Measurements from ENCODE around the gene RPS5. TPM values are rescaled to one million over a fixed set of nuclear protein-coding genes. Genes with fewer than 3 reads are reported as not detected.

Gene RPS5
- total RNA-seq, 1 experiment from 2014 or later = 1,400 TPM

GRCh38 chr19:58361900-58362271, 25.2 kb upstream of the RPS5 start:
- Mint-ChIP-seq H3K4me1 (peaks cover 0 to 8% of the 10 kb centered on the region in 2 experiments; a peak in 3 of 4 replicates), H3K27ac (peak overlapping the region; percentile 97 to 99 (median 98)), H3K36me3 (ENCODE audit: insufficient read depth in 1 of 3, low read depth in 3 of 3) (no peaks in the 10 kb centered on the region), H3K27me3 (ENCODE audit: low read depth) (no peaks in the 10 kb centered on the region), H3K4me3 (peak overlapping the region; percentile 91 to 98), H3K9me3 (no peaks in the 10 kb centered on the region)
- peak overlapping the region; percentile 92 for H3K14ac ChIP-seq (ENCODE audit: insufficient read depth, low read length)
- no peak overlapping the region for H2BK5ac ChIP-seq (ENCODE audit: insufficient read length, low read length)
- H2BK20ac ChIP-seq (ENCODE audit: low read depth, low read length, poor library complexity, severe bottlenecking) = no peak overlapping the region
- H2AK5ac ChIP-seq (ENCODE audit: insufficient read length, low read length) = no peak overlapping the region
- no peak overlapping the region for H2BK12ac ChIP-seq (ENCODE audit: insufficient read length, low read depth, low read length)
- no peaks in the 10 kb centered on the region for H3K79me1 ChIP-seq (ENCODE audit: insufficient read depth, low read depth, low read length, poor library complexity, severe bottlenecking)
- H4K20me1 ChIP-seq (ENCODE audit: control insufficient read depth, insufficient read depth, insufficient read length) = no peaks in the 10 kb centered on the region
- H4K91ac ChIP-seq (ENCODE audit: insufficient read length, low read depth, low read length) = no peak overlapping the region
- no peaks in the 10 kb centered on the region for H3K79me2 ChIP-seq (ENCODE audit: insufficient read depth, low read length)
- no peak overlapping the region for H2BK120ac ChIP-seq (ENCODE audit: low read depth, low read length, poor library complexity, severe bottlenecking)
- no peaks in the 10 kb centered on the region for H3K9me3 ChIP-seq (ENCODE audit: control insufficient read depth, low read depth, low read length)
- H2AFZ ChIP-seq (ENCODE audit: low read length) = no peak overlapping the region
- TF ChIP-seq, protein P1, sequence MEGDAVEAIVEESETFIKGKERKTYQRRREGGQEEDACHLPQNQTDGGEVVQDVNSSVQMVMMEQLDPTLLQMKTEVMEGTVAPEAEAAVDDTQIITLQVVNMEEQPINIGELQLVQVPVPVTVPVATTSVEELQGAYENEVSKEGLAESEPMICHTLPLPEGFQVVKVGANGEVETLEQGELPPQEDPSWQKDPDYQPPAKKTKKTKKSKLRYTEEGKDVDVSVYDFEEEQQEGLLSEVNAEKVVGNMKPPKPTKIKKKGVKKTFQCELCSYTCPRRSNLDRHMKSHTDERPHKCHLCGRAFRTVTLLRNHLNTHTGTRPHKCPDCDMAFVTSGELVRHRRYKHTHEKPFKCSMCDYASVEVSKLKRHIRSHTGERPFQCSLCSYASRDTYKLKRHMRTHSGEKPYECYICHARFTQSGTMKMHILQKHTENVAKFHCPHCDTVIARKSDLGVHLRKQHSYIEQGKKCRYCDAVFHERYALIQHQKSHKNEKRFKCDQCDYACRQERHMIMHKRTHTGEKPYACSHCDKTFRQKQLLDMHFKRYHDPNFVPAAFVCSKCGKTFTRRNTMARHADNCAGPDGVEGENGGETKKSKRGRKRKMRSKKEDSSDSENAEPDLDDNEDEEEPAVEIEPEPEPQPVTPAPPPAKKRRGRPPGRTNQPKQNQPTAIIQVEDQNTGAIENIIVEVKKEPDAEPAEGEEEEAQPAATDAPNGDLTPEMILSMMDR (conservative IDR thresholded peaks at IDR 0.05) = no peak; the same call in 2 of the 3 replicates
- H3K23me2 ChIP-seq (ENCODE audit: insufficient read length, low read depth, low read length, poor library complexity, severe bottlenecking) = peaks cover 5% of the 10 kb centered on the region
- H3K4me1 ChIP-seq (ENCODE audit: insufficient read depth, low read length) = no peaks in the 10 kb centered on the region
- no peaks in the 10 kb centered on the region for H3K27me3 ChIP-seq (ENCODE audit: insufficient read depth, low read length)
- H3K27ac ChIP-seq (ENCODE audit: insufficient read length, low read depth, low read length) = peak overlapping the region; percentile 43
- H2BK15ac ChIP-seq (ENCODE audit: low read depth, low read length) = no peak overlapping the region
- peak overlapping the region; percentile 94 for H3K9ac ChIP-seq (ENCODE audit: extremely low read depth, insufficient read length, low read length)
- H3T11ph ChIP-seq (ENCODE audit: low read length) = no peak overlapping the region
- no CpG with 5 or more reads among the region's 28 CpGs for WGBS (ENCODE audit: extremely low coverage, insufficient read length, low lambda C conversion rate)
- no peak overlapping the region for H3K4ac ChIP-seq (ENCODE audit: low read depth, low read length)
- peak overlapping the region; percentile 83 for H3K18ac ChIP-seq (ENCODE audit: insufficient read length, low read depth, low read length)
- H4K8ac ChIP-seq (replicated peaks; ENCODE audit: insufficient read length, low read depth, low read length) = no peak overlapping the region
- no peak for DNase-seq
- no peak overlapping the region for H3K56ac ChIP-seq (ENCODE audit: insufficient read length, low read depth, low read length)
- H3K23ac ChIP-seq (ENCODE audit: insufficient read length, low read depth, low read length) = no peak overlapping the region
- peak overlapping the region; percentile 30 for H4K5ac ChIP-seq (ENCODE audit: insufficient read length, low read depth, low read length)
- peak overlapping the region; percentile 62 for H3K4me2 ChIP-seq (ENCODE audit: insufficient read depth, insufficient read length, low read length)

Measured in H9 (cell line).